GM12878 (cell line): ENCODE measurements around the gene ANP32B. TPM values are rescaled to one million over a fixed set of nuclear protein-coding genes. Genes with fewer than 3 reads are reported as not detected.

Experiments used
- ATAC-seq: fragments of 200-7000 bp; cut with Tn5 transposase; 3 replicates; pipeline ENCODE4 v1.9.1; 2020; ENCODE audit warnings: mild to moderate bottlenecking, moderate library complexity
- BruUV-seq: library from RNA; stranded (reverse); fragments of 400-500 nt; replicated peaks from 2 replicates; lab custom pipeline; 2021; lab: Mats Ljungman, UMichigan
- CTCF ChIA-PET: fragments of 300-600 bp; sonication (Branson Sonifier 250); formaldehyde crosslinking; extraction: SDS; loops from one replicate; lab custom pipeline; 2021; ENCODE audit warnings: inconsistent platforms; lab: Yijun Ruan, JAX
- POLR2A ChIA-PET: fragments of 350-600 bp; formaldehyde crosslinking; extraction: SDS; loops from one replicate; lab custom pipeline; 2021; ENCODE audit warnings: inconsistent platforms; lab: Charles Lee
- RAD21 ChIA-PET: fragments of 300-600 bp; sonication (Branson Sonifier 250); formaldehyde crosslinking; loops from one replicate; lab custom pipeline; 2023; ENCODE audit warnings: antibody characterized with exemption; ENCODE audit not compliant: unreplicated experiment; lab: Charles Lee
- SMC1A ChIA-PET: fragments of 300-600 bp; sonication (Branson Sonifier 250); formaldehyde crosslinking; loops from one replicate; lab custom pipeline; 2023; ENCODE audit not compliant: unreplicated experiment, uncharacterized antibody; lab: Charles Lee
- DNase-seq: peaks from one replicate; pipeline ENCODE4 v3.0.0-alpha.2; 2011; ENCODE audit warnings: low read depth, low spot score
- FAIRE-seq: peaks from 3 replicates; lab custom pipeline; 2011; peaks lifted over from hg19 to GRCh38; lab: Jason Lieb, UNC
- H2AFZ ChIP-seq: 2 replicates; pipeline ENCODE4 v1.6.0; 2011; ENCODE audit warnings: low read depth, low read length, control low read depth; ENCODE audit not compliant: control insufficient read depth
- H3K27ac ChIP-seq: 2 replicates; pipeline ENCODE4 v1.5.1; 2011; ENCODE audit warnings: control low read depth; ENCODE audit not compliant: control insufficient read depth, insufficient read depth
- H3K27me3 ChIP-seq, 2 experiments: replicated peaks in 1 of 2; 2 replicates each; pipeline versions ENCODE4 v1.6.0 to v1.6.1; 2011; ENCODE audit warnings: low read length in 1 of 2; ENCODE audit not compliant: control insufficient read depth in 2 of 2, insufficient read depth in 2 of 2
- H3K36me3 ChIP-seq, 2 experiments: 2 replicates each; pipeline ENCODE4 v1.5.1; 2011; ENCODE audit warnings: low read length in 1 of 2; ENCODE audit not compliant: control insufficient read depth in 2 of 2, insufficient read depth in 2 of 2
- H3K4me1 ChIP-seq: 2 replicates; pipeline ENCODE4 v1.6.1; 2011; ENCODE audit warnings: mild to moderate bottlenecking, low read length, moderate library complexity, mixed read lengths; ENCODE audit not compliant: control insufficient read depth, insufficient read depth
- H3K4me2 ChIP-seq: 2 replicates; pipeline ENCODE4 v1.6.0; 2011; ENCODE audit warnings: control low read depth; ENCODE audit not compliant: control insufficient read depth, insufficient read depth
- H3K4me3 ChIP-seq: fragments of 200-600 bp; sonication (generic); 2 replicates; pipeline ENCODE4 v1.5.1; 2016
- H3K79me2 ChIP-seq: 2 replicates; pipeline ENCODE4 v1.6.0; 2011; ENCODE audit warnings: low read length; ENCODE audit not compliant: control insufficient read depth, insufficient read depth
- H3K9ac ChIP-seq: 2 replicates; pipeline ENCODE4 v1.8.0; 2011; ENCODE audit warnings: low read length, control low read depth, mixed read lengths; ENCODE audit not compliant: control insufficient read depth, insufficient read depth
- H3K9me3 ChIP-seq: replicated peaks from 3 replicates; pipeline ENCODE4 v1.5.1; 2011; ENCODE audit warnings: mild to moderate bottlenecking, low read length; ENCODE audit not compliant: control insufficient read depth, insufficient read depth
- H4K20me1 ChIP-seq: 2 replicates; pipeline ENCODE4 v1.6.0; 2011; ENCODE audit not compliant: control insufficient read depth, insufficient read depth
- ASH2L ChIP-seq: fragments of 300-600, 200-600 bp; sonication (generic); IDR thresholded peaks from 2 replicates; pipeline ENCODE4 v1.6.1; 2017; ENCODE audit warnings: low read depth, mild to moderate bottlenecking, borderline replicate concordance
- CHD2 ChIP-seq: IDR thresholded peaks from 2 replicates; pipeline ENCODE4 v1.6.1; 2011; ENCODE audit warnings: low read depth, low read length, improper control_type of control experiment, borderline replicate concordance
- POLR2A ChIP-seq: IDR thresholded peaks from 2 replicates; pipeline ENCODE4 v1.6.1; 2011; ENCODE audit warnings: low read depth, mild to moderate bottlenecking, low read length
- SRF ChIP-seq, 2 experiments: IDR thresholded peaks; 2 replicates each; pipeline ENCODE4 v1.6.1; 2011; ENCODE audit warnings: low read depth in 2 of 2, low read length in 2 of 2, mild to moderate bottlenecking in 1 of 2, moderate library complexity in 1 of 2
- WGBS: methylation state at CpG from one replicate; pipeline ENCODE4 v1.1.6; 2016; ENCODE audit warnings: low lambda C conversion rate; ENCODE audit not compliant: insufficient replicate concordance, insufficient coverage; ENCODE audit errors: missing lambda C conversion rate; 5-methylcytosine and 5-hydroxymethylcytosine counted together
- in situ Hi-C: fragments of 300-500 bp; cut with MboI; formaldehyde crosslinking; loops from 9 replicates; pipeline ENCODE4 v1.14.3; 2018; ENCODE audit warnings: mixed read lengths
- intact Hi-C: fragments of 100-400 bp; cut with micrococcal nuclease; formaldehyde crosslinking; loops from one replicate; pipeline ENCODE4 v1.14.2; 2022; ENCODE audit not compliant: unreplicated experiment
- polyA plus RNA-seq, 11 experiments: library from polyadenylated mRNA; depleted of rRNA in 4 of 11; unstranded in 6 of 11; stranded (reverse) in 5 of 11; fragments of >200 nt; fragmentation: Nextera tagmentation in 4 of 11; fragmentation: Illumina TruSeq in 1 of 11; extraction: Ambion mirVana in 4 of 11; extraction: Trizol in 1 of 11; gene quantifications; 1 replicate in 1 of 11; 2 replicates in 10 of 11; pipeline versions ENCODE4 v1.2.1 to v1.2.3, GENCODE V29; 2011 to 2016; ENCODE audit warnings: inconsistent platforms in 2 of 11, missing spikeins in 2 of 11, low read depth in 1 of 11
- total RNA-seq, 4 experiments: library from RNA; depleted of rRNA in 3 of 4; stranded (reverse); fragments of >200 nt in 3 of 4; fragmentation: Illumina TruSeq in 1 of 4; extraction: Trizol in 1 of 4; gene quantifications; 2 replicates each; pipeline versions ENCODE4 v1.2.1 to v1.2.3, GENCODE V29; 2013 to 2021
- TF ChIP-seq, protein P1 (sequence below): fragments of 450-650 bp; IDR thresholded peaks from 2 replicates; pipeline ENCODE4 v1.6.1; 2018; ENCODE audit warnings: mild to moderate bottlenecking, low read depth, moderate library complexity; ENCODE audit not compliant: partially characterized antibody
- TF ChIP-seq, protein P2 (sequence below): fragments of 450-650 bp; IDR thresholded peaks from 2 replicates; pipeline ENCODE4 v1.6.1; 2017; ENCODE audit warnings: mild to moderate bottlenecking, moderate library complexity

The ANP32B gene
- total and polyA plus RNA-seq, 10 of the 15 experiments (the other 5 are each of a cell fraction or from before 2014, with no cell fraction given), result 24.5 to 419 (median 171) TPM

- TF ChIP-seq, protein P1, sequence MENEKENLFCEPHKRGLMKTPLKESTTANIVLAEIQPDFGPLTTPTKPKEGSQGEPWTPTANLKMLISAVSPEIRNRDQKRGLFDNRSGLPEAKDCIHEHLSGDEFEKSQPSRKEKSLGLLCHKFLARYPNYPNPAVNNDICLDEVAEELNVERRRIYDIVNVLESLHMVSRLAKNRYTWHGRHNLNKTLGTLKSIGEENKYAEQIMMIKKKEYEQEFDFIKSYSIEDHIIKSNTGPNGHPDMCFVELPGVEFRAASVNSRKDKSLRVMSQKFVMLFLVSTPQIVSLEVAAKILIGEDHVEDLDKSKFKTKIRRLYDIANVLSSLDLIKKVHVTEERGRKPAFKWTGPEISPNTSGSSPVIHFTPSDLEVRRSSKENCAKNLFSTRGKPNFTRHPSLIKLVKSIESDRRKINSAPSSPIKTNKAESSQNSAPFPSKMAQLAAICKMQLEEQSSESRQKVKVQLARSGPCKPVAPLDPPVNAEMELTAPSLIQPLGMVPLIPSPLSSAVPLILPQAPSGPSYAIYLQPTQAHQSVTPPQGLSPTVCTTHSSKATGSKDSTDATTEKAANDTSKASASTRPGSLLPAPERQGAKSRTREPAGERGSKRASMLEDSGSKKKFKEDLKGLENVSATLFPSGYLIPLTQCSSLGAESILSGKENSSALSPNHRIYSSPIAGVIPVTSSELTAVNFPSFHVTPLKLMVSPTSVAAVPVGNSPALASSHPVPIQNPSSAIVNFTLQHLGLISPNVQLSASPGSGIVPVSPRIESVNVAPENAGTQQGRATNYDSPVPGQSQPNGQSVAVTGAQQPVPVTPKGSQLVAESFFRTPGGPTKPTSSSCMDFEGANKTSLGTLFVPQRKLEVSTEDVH, result no peak
Measured at GRCh38 chr9:98008764-98009163, 25.6 kb downstream of the ANP32B start (continued).

- no peaks in the 10 kb centered on the region for H3K4me1 ChIP-seq
- ATAC-seq (no peak), FAIRE-seq (no peak), DNase-seq (no peak)
- H3K79me2 ChIP-seq, result peaks cover 1% of the 10 kb centered on the region
- CTCF ChIA-PET, result interaction anchor here (0.7 kb wide), 1 partner anchor 26 kb away, joined by 4 read pairs; the partner anchor contains the start of gene ANP32B
- H3K27ac ChIP-seq, result no peak overlapping the region
- BruUV-seq, result no TSS peak
- no peak overlapping the region for H2AFZ ChIP-seq
- H3K27me3 ChIP-seq, result no peaks in the 10 kb centered on the region
- peaks cover 43 to 51% of the 10 kb centered on the region in 2 experiments for H3K36me3 ChIP-seq
- H3K9ac ChIP-seq, result no peak overlapping the region
- intact Hi-C loops, result no loop called here
- no peaks in the 10 kb centered on the region for H4K20me1 ChIP-seq
- POLR2A ChIA-PET, result no interaction called here
- TF ChIP-seq POLR2A (peak; percentile 35; the same call in 1 of the 2 replicates), CHD2 (no peak), ASH2L (no peak), SRF (IDR thresholded peaks at IDR 0.05; ENCODE audit: low read depth in 2 of 2, low read length in 2 of 2) (no peak)
- TF ChIP-seq, protein P2, sequence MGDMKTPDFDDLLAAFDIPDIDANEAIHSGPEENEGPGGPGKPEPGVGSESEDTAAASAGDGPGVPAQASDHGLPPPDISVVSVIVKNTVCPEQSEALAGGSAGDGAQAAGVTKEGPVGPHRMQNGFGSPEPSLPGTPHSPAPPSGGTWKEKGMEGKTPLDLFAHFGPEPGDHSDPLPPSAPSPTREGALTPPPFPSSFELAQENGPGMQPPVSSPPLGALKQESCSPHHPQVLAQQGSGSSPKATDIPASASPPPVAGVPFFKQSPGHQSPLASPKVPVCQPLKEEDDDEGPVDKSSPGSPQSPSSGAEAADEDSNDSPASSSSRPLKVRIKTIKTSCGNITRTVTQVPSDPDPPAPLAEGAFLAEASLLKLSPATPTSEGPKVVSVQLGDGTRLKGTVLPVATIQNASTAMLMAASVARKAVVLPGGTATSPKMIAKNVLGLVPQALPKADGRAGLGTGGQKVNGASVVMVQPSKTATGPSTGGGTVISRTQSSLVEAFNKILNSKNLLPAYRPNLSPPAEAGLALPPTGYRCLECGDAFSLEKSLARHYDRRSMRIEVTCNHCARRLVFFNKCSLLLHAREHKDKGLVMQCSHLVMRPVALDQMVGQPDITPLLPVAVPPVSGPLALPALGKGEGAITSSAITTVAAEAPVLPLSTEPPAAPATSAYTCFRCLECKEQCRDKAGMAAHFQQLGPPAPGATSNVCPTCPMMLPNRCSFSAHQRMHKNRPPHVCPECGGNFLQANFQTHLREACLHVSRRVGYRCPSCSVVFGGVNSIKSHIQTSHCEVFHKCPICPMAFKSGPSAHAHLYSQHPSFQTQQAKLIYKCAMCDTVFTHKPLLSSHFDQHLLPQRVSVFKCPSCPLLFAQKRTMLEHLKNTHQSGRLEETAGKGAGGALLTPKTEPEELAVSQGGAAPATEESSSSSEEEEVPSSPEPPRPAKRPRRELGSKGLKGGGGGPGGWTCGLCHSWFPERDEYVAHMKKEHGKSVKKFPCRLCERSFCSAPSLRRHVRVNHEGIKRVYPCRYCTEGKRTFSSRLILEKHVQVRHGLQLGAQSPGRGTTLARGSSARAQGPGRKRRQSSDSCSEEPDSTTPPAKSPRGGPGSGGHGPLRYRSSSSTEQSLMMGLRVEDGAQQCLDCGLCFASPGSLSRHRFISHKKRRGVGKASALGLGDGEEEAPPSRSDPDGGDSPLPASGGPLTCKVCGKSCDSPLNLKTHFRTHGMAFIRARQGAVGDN, result no peak
- SMC1A ChIA-PET, result no interaction called here
- no peak overlapping the region for H3K4me2 ChIP-seq
- RAD21 ChIA-PET, result no interaction called here
- no peak overlapping the region for H3K4me3 ChIP-seq
- no peaks in the 10 kb centered on the region for H3K9me3 ChIP-seq
- 76% methylated on average over 6 of the region's 6 CpGs for WGBS
- in situ Hi-C loops, result no loop called here
Measured at GRCh38 chr9:98009437-98009836, 26.3 kb downstream of the ANP32B start.
